HG02588 (cell line): Measurements from ENCODE around the gene PHEX.
A peak's percentile ranks its signal among the peaks of the same experiment; 100 is the strongest.

Experiments used
- ATAC-seq: cut with Tn5 transposase; IDR thresholded peaks from one replicate; pipeline ENCODE4 v1.9.1; 2021; ENCODE audit warnings: mild to moderate bottlenecking, moderate library complexity; ENCODE audit not compliant: unreplicated experiment

Gene PHEX

DNA sequence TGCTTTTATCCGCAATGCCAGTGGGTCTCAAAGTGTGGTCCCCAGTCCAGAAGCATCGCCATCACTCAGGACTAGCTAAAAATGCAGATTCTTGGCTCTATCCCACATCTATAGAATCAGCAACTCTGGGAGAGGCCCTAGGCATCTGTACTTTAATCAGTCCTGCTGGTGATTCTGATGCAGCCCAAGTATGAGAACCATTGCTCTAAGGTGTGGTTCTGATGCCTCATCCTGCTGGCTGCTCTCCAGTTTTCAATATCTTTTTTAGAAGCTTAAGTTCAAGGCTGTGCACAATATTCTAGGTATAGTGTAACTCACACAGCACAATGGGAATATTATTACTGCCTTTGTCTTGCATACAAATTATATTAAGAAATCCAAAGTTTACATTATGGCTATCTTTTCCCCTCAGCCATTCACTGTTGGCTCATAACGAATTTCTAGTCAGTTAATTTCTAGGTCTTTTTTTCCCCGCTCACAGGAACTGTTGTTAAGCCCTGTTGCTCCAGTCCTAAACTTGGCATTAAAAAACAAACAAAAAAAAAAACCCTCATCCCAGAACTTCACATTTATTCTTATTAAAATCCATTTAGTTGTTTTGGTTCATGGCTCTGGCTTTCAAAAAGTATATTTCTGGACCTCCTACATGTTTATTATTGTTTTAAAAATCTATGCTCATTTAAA, 109.1 kb downstream of the PHEX start:
- ATAC-seq: no peak

DNA sequence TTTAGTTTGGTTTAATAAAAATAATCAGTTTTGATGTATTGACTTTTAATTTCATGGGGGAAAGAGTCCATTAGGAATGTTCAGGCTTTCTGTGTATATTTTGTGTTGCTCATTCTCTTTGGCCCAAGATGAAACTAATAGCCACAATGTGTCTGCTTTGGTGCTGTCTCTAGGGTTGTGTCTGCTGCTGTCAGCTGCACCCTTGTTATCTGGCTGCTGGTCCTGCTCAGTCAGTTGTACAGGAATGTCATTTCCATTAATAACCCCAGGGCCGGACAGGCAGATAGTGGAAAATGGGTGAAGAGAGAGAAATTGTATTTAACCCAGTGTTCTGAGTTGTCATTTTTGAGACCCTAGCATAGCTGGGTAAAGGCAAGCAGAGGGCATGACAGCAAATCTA, 115.1 kb downstream of the PHEX start:
- ATAC-seq: no peak

DNA sequence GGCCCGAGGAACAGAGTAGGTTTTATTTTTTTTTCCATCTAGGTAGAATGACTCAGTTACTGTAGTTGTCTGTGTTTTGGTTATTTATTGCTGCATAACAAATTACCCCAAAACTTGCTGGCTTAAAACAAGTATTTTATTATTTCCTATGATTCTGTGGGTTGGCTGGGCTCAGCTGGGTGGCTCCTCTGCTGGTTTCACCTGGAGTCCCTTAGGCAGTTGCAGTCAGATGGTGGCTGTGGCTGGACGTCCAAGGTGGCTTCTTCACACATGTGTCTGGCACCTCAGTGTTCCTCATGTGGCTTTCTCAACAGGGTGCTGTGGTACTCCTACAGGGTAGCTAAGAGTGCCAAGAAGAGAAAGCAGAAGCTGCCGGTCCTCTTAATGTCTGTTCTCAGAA, 115.8 kb downstream of the PHEX start:
- no peak for ATAC-seq

DNA sequence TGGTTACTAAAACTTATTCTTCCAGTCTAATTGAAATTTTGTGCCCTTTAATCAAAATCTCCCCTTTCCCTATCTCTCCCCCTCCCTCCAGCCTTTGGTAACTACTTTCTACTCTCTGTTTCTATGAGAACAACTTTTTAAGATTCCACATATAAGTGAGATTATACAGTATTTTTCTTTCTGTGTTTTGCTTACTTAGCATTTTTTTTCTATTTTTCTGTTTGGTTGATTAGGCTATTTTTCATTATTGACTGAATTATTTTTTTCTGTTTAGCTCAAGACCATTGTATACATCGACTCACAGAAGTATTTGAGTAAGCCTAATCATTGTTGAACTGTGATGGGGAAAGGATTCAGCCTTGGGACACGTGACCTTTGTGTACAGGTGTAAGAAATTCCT, 116.4 kb downstream of the PHEX start:
- no peak for ATAC-seq

- no peak for ATAC-seq
These were observed 118.2 kb downstream of the PHEX start for GRCh38 chrX:22150371-22150770.

GRCh38 chrX:22155126-22155525, 123.0 kb downstream of the PHEX start:
- no peak for ATAC-seq

- ATAC-seq: no peak
These were observed 126.9 kb downstream of the PHEX start for GRCh38 chrX:22159071-22159470.

GRCh38 chrX:22163326-22163725, 131.2 kb downstream of the PHEX start:
- no peak for ATAC-seq

- ATAC-seq: no peak
These were observed 132.8 kb downstream of the PHEX start for GRCh38 chrX:22164770-22165388.

DNA sequence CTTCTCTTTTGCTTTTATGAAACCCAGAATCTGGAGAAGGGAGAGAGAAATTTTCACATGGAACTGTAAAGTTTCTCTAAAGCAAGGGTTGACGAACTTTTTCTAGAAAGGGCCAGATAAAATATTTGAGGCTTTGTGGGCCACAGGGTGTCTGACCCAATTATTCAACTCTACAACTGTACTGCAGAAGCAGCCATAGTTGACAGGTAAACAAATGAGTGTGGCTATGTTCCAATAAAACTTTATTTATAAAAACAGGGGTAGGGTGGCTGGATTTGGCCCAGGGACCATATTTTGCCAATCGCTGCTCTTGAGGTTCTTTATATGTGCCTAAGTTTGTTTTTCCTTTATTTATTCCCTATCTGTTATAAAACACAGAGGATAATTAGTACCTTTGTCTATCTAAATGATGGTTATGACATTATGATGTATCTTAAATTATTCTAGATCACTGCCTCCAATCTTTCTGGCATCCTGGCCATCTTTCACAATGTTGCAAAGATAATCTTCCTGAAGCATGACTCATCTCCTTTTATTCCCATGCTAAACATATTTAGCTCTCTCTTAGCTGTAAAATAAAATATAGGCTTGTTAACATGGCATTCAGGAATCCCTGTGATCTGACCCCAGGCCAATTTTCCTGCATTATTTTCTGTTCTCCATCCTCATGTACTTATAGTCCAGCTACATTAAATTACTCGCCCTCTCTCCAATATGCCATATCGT, 133.8 kb downstream of the PHEX start:
- ATAC-seq: no peak

DNA sequence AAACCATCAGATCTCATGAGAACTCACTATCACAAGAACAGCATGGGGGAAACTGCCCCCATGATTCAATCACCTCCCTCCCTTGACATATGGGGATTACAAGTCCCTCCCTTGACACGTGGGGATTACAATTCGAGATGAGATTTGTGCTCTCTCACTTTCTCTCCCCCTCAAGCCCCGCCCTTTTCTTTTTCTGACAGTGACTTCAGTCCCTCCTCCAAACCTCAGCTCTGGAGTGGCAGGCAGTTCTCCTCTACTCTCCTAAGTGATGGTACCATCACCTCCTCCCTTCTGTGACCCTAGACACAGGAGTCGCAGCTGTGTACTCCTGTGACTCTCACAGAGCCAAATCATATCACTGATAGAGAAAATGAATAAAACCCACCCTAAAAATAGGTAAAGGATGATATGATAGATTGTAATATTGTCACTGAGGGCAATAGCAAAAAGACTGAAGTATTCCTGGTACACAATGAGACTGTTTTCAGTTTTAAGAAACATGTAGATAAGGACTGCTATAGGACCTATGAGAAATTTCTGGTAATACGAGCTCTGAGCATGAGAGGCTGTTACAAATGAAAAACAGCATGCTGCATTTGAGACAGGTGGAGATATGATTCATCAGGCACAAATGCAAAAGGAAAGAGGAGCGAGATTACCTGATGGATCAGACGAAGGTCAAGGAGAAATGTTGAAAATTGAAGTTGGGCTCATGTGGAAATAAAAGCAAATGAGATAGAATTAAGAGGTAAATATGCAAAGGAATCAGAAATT, 139.3 kb downstream of the PHEX start:
- ATAC-seq: no peak

DNA sequence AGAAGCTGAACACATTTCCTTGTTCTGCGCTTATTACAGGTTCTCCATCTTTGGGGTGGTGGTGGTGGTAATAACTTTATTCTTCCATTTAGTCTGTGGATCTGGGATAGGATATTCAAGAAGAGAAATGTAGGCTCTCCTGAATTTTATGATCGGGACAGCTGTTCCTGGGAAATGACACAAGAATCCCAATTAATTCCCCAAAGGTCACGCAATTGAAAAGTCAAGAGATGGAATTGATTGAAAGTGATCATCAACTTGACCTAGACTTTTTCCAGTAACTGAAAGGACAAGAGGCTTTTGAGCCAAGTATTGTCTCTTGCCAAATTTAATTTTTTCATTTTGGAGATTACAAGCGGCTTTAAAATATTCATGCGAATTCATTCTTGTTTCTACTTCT, 141.8 kb downstream of the PHEX start:
- no peak for ATAC-seq

GRCh38 chrX:22177950-22178515, 145.9 kb downstream of the PHEX start:
- no peak for ATAC-seq

DNA sequence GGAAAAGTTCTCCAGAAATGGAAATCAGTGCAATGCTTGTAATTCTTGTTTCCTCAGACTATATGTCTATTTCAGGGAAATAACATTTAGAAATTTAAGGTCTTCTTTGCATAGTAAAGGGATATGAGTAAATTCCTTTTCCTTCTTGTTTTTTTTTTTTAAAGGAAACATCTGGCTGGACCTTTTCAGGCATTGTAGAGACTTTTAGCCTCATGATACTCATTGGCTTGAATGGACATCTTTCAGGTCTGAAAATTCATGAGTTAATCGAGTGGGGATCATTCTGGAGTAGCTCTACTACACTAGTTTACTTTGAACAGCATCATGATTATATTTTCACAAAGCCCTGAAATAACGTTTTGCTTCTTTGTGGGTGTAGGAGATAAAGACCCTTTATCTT, 152.0 kb downstream of the PHEX start:
- no peak for ATAC-seq

DNA sequence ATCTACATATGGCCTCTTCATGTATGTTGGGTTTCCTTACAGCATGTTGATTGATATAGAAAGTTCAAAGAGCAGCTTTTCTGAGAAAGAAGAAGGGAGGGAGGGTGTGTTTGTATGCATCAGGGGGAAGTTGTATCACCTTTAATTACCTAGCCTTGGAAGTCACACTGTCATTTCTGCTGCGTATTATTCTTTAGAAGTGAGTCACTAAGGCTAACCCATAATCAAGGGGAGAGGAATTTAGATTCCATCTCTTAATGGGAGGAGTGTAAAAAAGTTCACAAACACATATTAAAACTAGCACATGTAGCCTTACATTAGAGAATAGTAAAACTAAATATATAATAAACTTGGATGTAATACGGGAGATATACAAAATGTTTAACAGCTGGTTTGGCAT, 154.0 kb downstream of the PHEX start:
- ATAC-seq: no peak

DNA sequence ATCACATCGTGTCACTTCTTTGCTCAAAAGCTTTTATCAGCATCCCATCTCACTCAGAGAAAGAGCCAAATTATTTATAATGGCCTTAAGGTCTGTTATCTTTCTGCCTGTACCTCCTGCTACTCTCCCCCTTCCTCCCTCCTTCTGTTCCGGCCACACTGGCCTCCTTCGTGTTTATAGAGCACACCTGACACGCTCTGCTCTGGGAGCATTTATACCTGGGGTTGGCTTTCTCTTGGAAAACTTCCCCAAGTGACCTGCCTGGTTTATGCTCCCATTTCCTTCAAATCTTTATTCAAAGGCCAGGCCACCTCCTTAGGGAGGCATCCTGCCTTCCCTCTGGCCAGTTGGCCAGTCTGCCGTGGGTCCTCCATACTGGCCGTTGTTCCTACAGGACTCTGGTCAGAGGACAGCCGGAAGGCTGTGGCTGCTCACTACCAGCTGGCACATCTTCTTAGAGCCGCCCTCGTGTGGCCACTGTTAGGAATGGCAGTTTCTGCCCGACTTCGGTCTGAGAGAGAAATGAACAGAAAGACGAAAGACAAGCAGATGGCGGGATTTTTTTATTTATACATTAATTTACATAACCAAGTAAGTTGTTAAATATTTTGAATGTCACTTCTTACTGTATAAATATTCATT, 160.4 kb downstream of the PHEX start:
- ATAC-seq: peak; percentile 87

- ATAC-seq: no peak
These were observed 161.9 kb downstream of the PHEX start for GRCh38 chrX:22193851-22194659.

GRCh38 chrX:22194660-22194945, 162.5 kb downstream of the PHEX start:
- ATAC-seq: no peak

- ATAC-seq: no peak
These were observed 164.0 kb downstream of the PHEX start for GRCh38 chrX:22196149-22196548.

- no peak for ATAC-seq
These were observed 170.1 kb downstream of the PHEX start for GRCh38 chrX:22202251-22202650.
